ENCODE measurements around the gene NLRC5. TPM values are rescaled to one million over a fixed set of nuclear protein-coding genes. Genes with fewer than 3 reads are reported as not detected.

Gene NLRC5
- total RNA-seq, 4 donors from 2014 or later = 11.1 to 39.7 (median 16.3) TPM

DNA sequence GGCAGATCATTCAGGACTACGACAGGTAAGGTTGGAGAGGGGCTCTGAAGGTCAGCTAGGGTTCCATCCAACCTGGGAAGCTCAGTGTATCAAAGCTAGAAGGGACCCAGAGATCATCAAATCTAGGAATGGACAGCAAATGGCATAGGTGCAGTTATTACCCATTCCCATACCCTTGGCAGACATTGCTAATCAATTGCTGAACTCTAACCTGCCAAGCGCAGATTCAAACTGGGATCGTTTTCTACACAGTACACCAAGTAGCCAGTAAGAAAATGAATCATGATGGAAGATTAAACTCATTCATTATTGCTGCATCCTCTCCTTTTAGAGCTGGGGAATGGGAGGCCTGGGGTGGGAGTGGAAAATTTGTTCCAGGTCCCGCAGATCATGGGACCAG is 136.6 kb downstream of the NLRC5 start:
- TF ChIP-seq, protein P1, sequence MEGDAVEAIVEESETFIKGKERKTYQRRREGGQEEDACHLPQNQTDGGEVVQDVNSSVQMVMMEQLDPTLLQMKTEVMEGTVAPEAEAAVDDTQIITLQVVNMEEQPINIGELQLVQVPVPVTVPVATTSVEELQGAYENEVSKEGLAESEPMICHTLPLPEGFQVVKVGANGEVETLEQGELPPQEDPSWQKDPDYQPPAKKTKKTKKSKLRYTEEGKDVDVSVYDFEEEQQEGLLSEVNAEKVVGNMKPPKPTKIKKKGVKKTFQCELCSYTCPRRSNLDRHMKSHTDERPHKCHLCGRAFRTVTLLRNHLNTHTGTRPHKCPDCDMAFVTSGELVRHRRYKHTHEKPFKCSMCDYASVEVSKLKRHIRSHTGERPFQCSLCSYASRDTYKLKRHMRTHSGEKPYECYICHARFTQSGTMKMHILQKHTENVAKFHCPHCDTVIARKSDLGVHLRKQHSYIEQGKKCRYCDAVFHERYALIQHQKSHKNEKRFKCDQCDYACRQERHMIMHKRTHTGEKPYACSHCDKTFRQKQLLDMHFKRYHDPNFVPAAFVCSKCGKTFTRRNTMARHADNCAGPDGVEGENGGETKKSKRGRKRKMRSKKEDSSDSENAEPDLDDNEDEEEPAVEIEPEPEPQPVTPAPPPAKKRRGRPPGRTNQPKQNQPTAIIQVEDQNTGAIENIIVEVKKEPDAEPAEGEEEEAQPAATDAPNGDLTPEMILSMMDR (IDR thresholded peaks at IDR 0.05) = no peak
- TF ChIP-seq POLR2A (IDR thresholded peaks at IDR 0.05) = no peak
- no peak for TF ChIP-seq EP300 (IDR thresholded peaks at IDR 0.05)
- no peak for TF ChIP-seq POLR2AphosphoS5 (IDR thresholded peaks at IDR 0.05)
- H3K4me3 ChIP-seq = no peak overlapping the region
- H3K4me1 ChIP-seq = no peaks in the 10 kb centered on the region
- no peak for ATAC-seq
- 94 to 100% methylated on average over 2 to 3 of the region's 4 CpGs for WGBS, 2 donors (ENCODE audit: low coverage in 1 of 2)
- H3K27ac ChIP-seq = no peak overlapping the region
- H3K9me3 ChIP-seq = no peaks in the 10 kb centered on the region
- no peaks in the 10 kb centered on the region for H3K27me3 ChIP-seq
- H3K36me3 ChIP-seq = peaks cover 0 to 72% of the 10 kb centered on the region in 2 donors

DNA sequence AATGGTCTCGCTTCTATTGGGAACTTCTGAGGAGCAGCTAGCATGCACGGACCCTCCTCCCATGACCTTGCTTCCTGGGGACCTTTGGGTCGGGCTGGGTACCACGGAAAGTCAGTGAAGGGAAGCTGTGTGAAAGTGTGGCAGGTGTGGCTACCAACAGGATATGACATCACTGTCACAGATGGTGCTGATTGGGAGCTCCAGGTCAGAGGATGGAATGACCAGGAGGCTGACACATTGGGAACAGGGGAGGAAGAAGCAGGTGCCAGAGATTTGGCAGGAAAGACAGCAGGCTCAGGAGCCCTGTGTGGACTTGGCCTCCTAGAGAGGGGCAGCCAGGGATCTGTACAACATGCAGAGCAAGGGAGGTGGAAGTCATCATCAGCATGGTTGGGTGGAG is 137.1 kb downstream of the NLRC5 start:
- TF ChIP-seq, protein P1 (IDR thresholded peaks at IDR 0.05) = no peak
- no peak for TF ChIP-seq POLR2AphosphoS5 (IDR thresholded peaks at IDR 0.05)
- TF ChIP-seq EP300 (IDR thresholded peaks at IDR 0.05) = no peak
- no peak for TF ChIP-seq POLR2A (IDR thresholded peaks at IDR 0.05)
- H3K4me1 ChIP-seq = no peaks in the 10 kb centered on the region
- no peak overlapping the region for H3K4me3 ChIP-seq
- H3K9me3 ChIP-seq = no peaks in the 10 kb centered on the region
- H3K27ac ChIP-seq = no peak overlapping the region
- ATAC-seq = no peak
- 100% methylated on average over 1 of the region's 4 CpGs; no CpG with 5 or more reads in 1 of the 2 donors for WGBS, 2 donors (ENCODE audit: low coverage in 1 of 2)
- peaks cover 0 to 69% of the 10 kb centered on the region in 2 donors for H3K36me3 ChIP-seq
- no peaks in the 10 kb centered on the region for H3K27me3 ChIP-seq

DNA sequence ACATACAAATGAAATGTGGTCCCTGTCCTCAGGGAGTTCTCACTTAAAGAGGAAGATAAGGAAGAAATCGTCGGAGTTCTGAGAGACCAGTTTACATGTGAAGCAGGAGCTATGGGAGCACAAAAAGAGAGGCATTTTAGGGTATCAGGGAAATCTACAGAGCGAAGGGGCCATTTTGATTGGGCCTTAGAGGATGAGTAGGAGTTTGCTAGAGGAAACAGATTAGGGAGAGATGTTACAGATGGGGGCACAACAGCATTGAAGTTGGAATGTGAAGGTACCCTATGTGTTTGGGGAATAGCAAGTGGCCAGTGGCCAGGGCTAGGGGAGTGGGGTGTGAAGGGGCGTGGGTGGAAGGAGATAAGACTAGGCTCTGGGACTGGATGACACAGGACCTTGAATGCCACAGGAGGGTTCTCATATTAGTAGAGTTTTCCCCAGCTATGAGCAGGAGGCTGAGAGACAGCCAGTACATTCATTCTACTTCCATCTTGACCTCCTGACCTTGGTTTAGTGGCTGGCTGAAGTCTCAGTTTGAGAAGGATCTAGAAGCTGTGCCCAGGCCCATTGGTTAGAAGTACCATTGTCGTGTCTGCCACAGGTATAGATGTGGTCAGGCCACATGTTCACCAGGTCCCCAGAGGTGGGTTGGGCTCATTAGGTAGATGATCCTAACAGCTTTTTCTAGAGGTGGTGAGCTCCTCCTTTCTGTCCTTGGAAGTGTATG is 137.8 kb downstream of the NLRC5 start:
- Histone ChIP-seq H3K27me3 (no peaks in the 10 kb centered on the region), H3K9me3 (no peaks in the 10 kb centered on the region), H3K4me1 (no peaks in the 10 kb centered on the region), H3K27ac (no peak overlapping the region), H3K36me3 (peaks cover 0 to 65% of the 10 kb centered on the region in 2 donors), H3K4me3 (no peak overlapping the region)
- 90 to 100% methylated on average over 2 to 3 of the region's 5 CpGs for WGBS, 2 donors (ENCODE audit: low coverage in 1 of 2)
- TF ChIP-seq, protein P1 (IDR thresholded peaks at IDR 0.05) = no peak
- no peak for TF ChIP-seq POLR2A (IDR thresholded peaks at IDR 0.05)
- TF ChIP-seq EP300 (IDR thresholded peaks at IDR 0.05) = no peak
- TF ChIP-seq POLR2AphosphoS5 (IDR thresholded peaks at IDR 0.05) = no peak
- no peak for ATAC-seq

DNA sequence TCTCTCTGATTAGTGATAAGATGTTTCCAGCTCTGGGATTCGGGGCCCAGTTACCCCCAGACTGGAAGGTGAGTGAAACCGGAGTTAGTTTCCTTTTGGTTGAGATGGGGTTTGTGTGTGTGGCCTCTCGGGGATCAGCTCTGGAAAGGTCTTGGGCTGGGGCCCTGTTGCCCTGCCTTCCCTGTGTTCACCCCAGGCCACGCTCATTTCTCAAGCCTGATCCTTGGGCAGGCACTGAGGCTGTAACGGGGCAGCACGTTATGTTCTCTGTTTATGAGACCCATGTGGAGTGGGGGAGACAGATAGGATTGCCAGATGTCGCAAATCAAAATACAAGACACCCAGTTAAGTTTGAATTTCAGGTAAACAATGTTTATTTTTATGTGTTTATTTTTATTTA is 138.5 kb downstream of the NLRC5 start:
- WGBS, 2 donors (ENCODE audit: low coverage in 1 of 2) = 96 to 97% methylated on average over 5 to 6 of the region's 7 CpGs
- no peaks in the 10 kb centered on the region for H3K27me3 ChIP-seq
- no peaks in the 10 kb centered on the region for H3K4me1 ChIP-seq
- no peak overlapping the region for H3K4me3 ChIP-seq
- H3K36me3 ChIP-seq = peaks cover 0 to 63% of the 10 kb centered on the region in 2 donors
- no peak for ATAC-seq
- H3K9me3 ChIP-seq = no peaks in the 10 kb centered on the region
- TF ChIP-seq, protein P1 (IDR thresholded peaks at IDR 0.05) = no peak
- no peak for TF ChIP-seq POLR2AphosphoS5 (IDR thresholded peaks at IDR 0.05)
- no peak for TF ChIP-seq POLR2A (IDR thresholded peaks at IDR 0.05)
- no peak overlapping the region for H3K27ac ChIP-seq

DNA sequence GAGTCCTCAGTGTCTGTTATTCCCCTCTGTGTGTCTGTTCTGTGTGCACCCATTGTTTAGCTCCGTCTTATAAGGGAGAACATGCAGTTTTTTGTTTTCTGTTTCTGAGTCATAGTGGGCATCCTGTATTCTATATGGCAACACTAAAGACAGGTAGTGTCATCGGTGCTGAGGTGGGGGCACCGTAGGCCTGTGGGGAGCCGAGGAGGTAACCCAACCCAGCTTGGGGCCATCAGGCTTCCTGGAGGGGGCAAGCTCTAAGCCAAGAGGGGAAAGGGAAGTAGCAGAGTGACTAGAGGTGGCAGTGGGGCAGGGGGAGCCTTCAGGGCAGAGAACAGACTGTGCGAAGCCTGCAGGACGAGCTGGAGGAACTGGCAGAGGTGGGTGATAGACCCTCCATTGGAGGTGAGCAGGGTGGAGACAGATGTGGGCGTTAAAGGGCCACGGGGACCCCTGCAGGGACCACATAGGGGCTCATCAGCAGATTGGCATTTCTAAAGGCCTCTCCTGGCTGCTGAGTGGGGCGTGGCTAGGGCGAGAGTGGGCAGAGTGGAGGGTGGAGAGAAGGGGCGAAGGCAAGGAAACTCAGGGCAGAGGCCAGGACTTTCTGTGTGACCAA is 139.5 kb downstream of the NLRC5 start:
- H3K36me3 ChIP-seq = peaks cover 0 to 53% of the 10 kb centered on the region in 2 donors
- no peak for ATAC-seq
- WGBS, 2 donors (ENCODE audit: low coverage in 1 of 2) = 85 to 93% methylated on average over 2 to 11 of the region's 11 CpGs
- no peak for TF ChIP-seq EP300 (IDR thresholded peaks at IDR 0.05)
- TF ChIP-seq, protein P1 (IDR thresholded peaks at IDR 0.05) = no peak
- no peak for TF ChIP-seq POLR2A (IDR thresholded peaks at IDR 0.05)
- TF ChIP-seq POLR2AphosphoS5 (IDR thresholded peaks at IDR 0.05) = no peak
- no peaks in the 10 kb centered on the region for H3K27me3 ChIP-seq
- no peak overlapping the region for H3K27ac ChIP-seq
- H3K9me3 ChIP-seq = no peaks in the 10 kb centered on the region
- no peak overlapping the region for H3K4me3 ChIP-seq
- H3K4me1 ChIP-seq = no peaks in the 10 kb centered on the region
